CD8-positive, alpha-beta memory T cell (primary cell): ENCODE measurements around the gene ITGA3. TPM values are rescaled to one million over a fixed set of nuclear protein-coding genes. Genes with fewer than 3 reads are reported as not detected.
A peak's percentile ranks its signal among the peaks of the same experiment; 100 is the strongest.

Experiments
- CTCF ChIA-PET: fragments of 350-600 bp; sonication (Branson Sonifier 250); formaldehyde crosslinking; loops from one replicate; lab custom pipeline; 2021; ENCODE audit warnings: antibody characterized with exemption; lab: Charles Lee
- POLR2A ChIA-PET: fragments of 350-600 bp; sonication (Branson Sonifier 250); formaldehyde crosslinking; loops from one replicate; lab custom pipeline; 2021; ENCODE audit warnings: antibody characterized with exemption; lab: Charles Lee
- DNase-seq, 5 donors: peaks; one replicate each; pipeline versions ENCODE4 v3.0.0 to v3.0.0-alpha.2; 2020 to 2022; ENCODE audit warnings: mixed read lengths in 1 of 5
- H3K27ac ChIP-seq: one replicate; pipeline ENCODE4 v1.7.0; 2013; ENCODE audit warnings: low read depth, mild to moderate bottlenecking, low read length, moderate library complexity
- H3K27me3 ChIP-seq: 2 replicates; pipeline ENCODE4 v1.7.0; 2013; ENCODE audit warnings: low read length, mild to moderate bottlenecking; ENCODE audit not compliant: insufficient read depth, poor library complexity, severe bottlenecking
- H3K36me3 ChIP-seq: 2 replicates; pipeline ENCODE4 v1.7.0; 2013; ENCODE audit warnings: mild to moderate bottlenecking, low read length, moderate library complexity; ENCODE audit not compliant: insufficient read depth
- H3K4me1 ChIP-seq: 2 replicates; pipeline ENCODE4 v1.7.0; 2013; ENCODE audit warnings: mild to moderate bottlenecking, low read length, moderate library complexity; ENCODE audit not compliant: insufficient read depth
- H3K4me3 ChIP-seq: 2 replicates; pipeline ENCODE4 v1.7.0; 2013; ENCODE audit warnings: mild to moderate bottlenecking, low read length
- H3K9me3 ChIP-seq: 2 replicates; pipeline ENCODE4 v1.7.0; 2013; ENCODE audit warnings: mild to moderate bottlenecking, low read length
- H3K27ac Mint-ChIP-seq, 8 donors: one replicate each; pipeline ENCODE4 v1.8.0; 2020 to 2021; ENCODE audit warnings: mixed read lengths in 8 of 8, mild to moderate bottlenecking in 6 of 8, inconsistent platforms in 3 of 8, moderate library complexity in 3 of 8
- H3K27me3 Mint-ChIP-seq, 2 donors: one replicate each; pipeline ENCODE4 v1.8.0; 2020 to 2021; ENCODE audit warnings: mixed read lengths in 2 of 2, mild to moderate bottlenecking in 1 of 2, moderate library complexity in 1 of 2
- H3K36me3 Mint-ChIP-seq, 3 donors: one replicate each; pipeline ENCODE4 v1.8.0; 2020 to 2021; ENCODE audit warnings: mixed read lengths in 3 of 3, inconsistent platforms in 1 of 3, mild to moderate bottlenecking in 1 of 3
- H3K4me1 Mint-ChIP-seq, 3 donors: one replicate each; pipeline ENCODE4 v1.8.0; 2020 to 2021; ENCODE audit warnings: mixed read lengths in 3 of 3, inconsistent platforms in 1 of 3, mild to moderate bottlenecking in 1 of 3
- H3K4me3 Mint-ChIP-seq, 7 donors: one replicate each; pipeline ENCODE4 v1.8.0; 2020 to 2021; ENCODE audit warnings: mixed read lengths in 7 of 7, mild to moderate bottlenecking in 6 of 7, moderate library complexity in 4 of 7, inconsistent platforms in 2 of 7
- H3K9me3 Mint-ChIP-seq, 5 donors: one replicate each; pipeline ENCODE4 v1.8.0; 2020 to 2022; ENCODE audit warnings: mixed read lengths in 5 of 5, mild to moderate bottlenecking in 3 of 5, moderate library complexity in 2 of 5, inconsistent platforms in 1 of 5
- polyA plus RNA-seq: library from polyadenylated mRNA; unstranded; fragments of 300-500 nt; fragmentation: Illumina TruSeq; gene quantifications from one replicate; pipeline ENCODE4 v1.2.3, GENCODE V29; 2021
- total RNA-seq, 2 experiments: library from RNA; stranded (reverse); gene quantifications; one replicate each; pipeline ENCODE4 v1.2.3, GENCODE V29; 2021

ITGA3 gene
- total and polyA plus RNA-seq, 3 experiments from 2014 or later = 2.7 to 12.5 (median 11.8) TPM

GRCh38 chr17:50045154-50045553, 10.8 kb upstream of the ITGA3 start:
- no peak overlapping the region for H3K4me3 ChIP-seq
- Mint-ChIP-seq H3K27ac (no peak overlapping the region), H3K4me1 (no peaks in the 10 kb centered on the region), H3K9me3 (no peaks in the 10 kb centered on the region), H3K36me3 (peaks cover 0 to 3% (median 2%) of the 10 kb centered on the region in 3 donors), H3K27me3 (peaks cover 14 to 34% of the 10 kb centered on the region in 2 donors), H3K4me3 (no peak overlapping the region)
- H3K4me1 ChIP-seq = no peaks in the 10 kb centered on the region
- no peak overlapping the region for H3K27ac ChIP-seq
- H3K36me3 ChIP-seq = no peaks in the 10 kb centered on the region
- no peaks in the 10 kb centered on the region for H3K27me3 ChIP-seq
- no peak for DNase-seq
- POLR2A ChIA-PET = no interaction called here
- H3K9me3 ChIP-seq = no peaks in the 10 kb centered on the region
- CTCF ChIA-PET = interaction anchor here (0.7 to 2.7 kb wide), 3 partner anchors 11 to 155 kb away, joined by 3 to 7 read pairs (median 4); partner anchors contain the start of gene ITGA3

GRCh38 chr17:50046179-50046578, 9.7 kb upstream of the ITGA3 start:
- Mint-ChIP-seq H3K9me3 (no peaks in the 10 kb centered on the region), H3K27me3 (peaks cover 10 to 34% of the 10 kb centered on the region in 2 donors), H3K4me3 (no peak overlapping the region), H3K27ac (no peak overlapping the region), H3K36me3 (peaks cover 0 to 3% (median 2%) of the 10 kb centered on the region in 3 donors), H3K4me1 (peaks cover 0 to 5% (median 2%) of the 10 kb centered on the region in 3 donors)
- Histone ChIP-seq H3K4me1 (no peaks in the 10 kb centered on the region), H3K4me3 (no peak overlapping the region), H3K27ac (no peak overlapping the region), H3K36me3 (no peaks in the 10 kb centered on the region), H3K9me3 (no peaks in the 10 kb centered on the region), H3K27me3 (no peaks in the 10 kb centered on the region)
- CTCF ChIA-PET = interaction anchor here (0.7 to 1.3 kb wide), 4 partner anchors 10 to 154 kb away, joined by 3 to 5 read pairs (median 4); partner anchors contain the start of gene ITGA3
- POLR2A ChIA-PET = no interaction called here
- no peak for DNase-seq

- H3K36me3 Mint-ChIP-seq = peaks cover 0 to 3% (median 2%) of the 10 kb centered on the region in 3 donors
- H3K27ac ChIP-seq = no peak overlapping the region
- no peak overlapping the region for H3K4me3 Mint-ChIP-seq
- no peaks in the 10 kb centered on the region for H3K36me3 ChIP-seq
- ChIA-PET POLR2A (no interaction called here), CTCF (interaction anchor here (0.9 to 1.3 kb wide), 3 partner anchors 9 to 47 kb away, joined by 3 to 5 read pairs (median 4); partner anchors contain the start of gene ITGA3)
- H3K4me3 ChIP-seq = no peak overlapping the region
- H3K9me3 Mint-ChIP-seq = no peaks in the 10 kb centered on the region
- H3K4me1 Mint-ChIP-seq = peaks cover 0 to 9% (median 3%) of the 10 kb centered on the region in 3 donors
- no peaks in the 10 kb centered on the region for H3K4me1 ChIP-seq
- H3K27me3 ChIP-seq = no peaks in the 10 kb centered on the region
- no peak for DNase-seq
- no peak overlapping the region for H3K27ac Mint-ChIP-seq
- peaks cover 10 to 34% of the 10 kb centered on the region in 2 donors for H3K27me3 Mint-ChIP-seq
- no peaks in the 10 kb centered on the region for H3K9me3 ChIP-seq
These were observed 9.2 kb upstream of the ITGA3 start for GRCh38 chr17:50046667-50047066.

- no peaks in the 10 kb centered on the region for H3K9me3 ChIP-seq
- no peak overlapping the region for H3K4me3 ChIP-seq
- Mint-ChIP-seq H3K9me3 (no peaks in the 10 kb centered on the region), H3K36me3 (peaks cover 0 to 3% (median 2%) of the 10 kb centered on the region in 3 donors), H3K4me1 (peaks cover 0 to 9% (median 3%) of the 10 kb centered on the region in 3 donors), H3K27me3 (peaks cover 8 to 30% of the 10 kb centered on the region in 2 donors), H3K4me3 (no peak overlapping the region), H3K27ac (no peak overlapping the region)
- no peaks in the 10 kb centered on the region for H3K4me1 ChIP-seq
- no peaks in the 10 kb centered on the region for H3K36me3 ChIP-seq
- CTCF ChIA-PET = interaction anchor here (1.0 to 1.3 kb wide), 2 partner anchors 9 to 47 kb away, joined by 3 to 5 read pairs; partner anchors contain the start of gene ITGA3
- POLR2A ChIA-PET = no interaction called here
- no peak overlapping the region for H3K27ac ChIP-seq
- DNase-seq = no peak
- no peaks in the 10 kb centered on the region for H3K27me3 ChIP-seq
These were observed 8.8 kb upstream of the ITGA3 start for GRCh38 chr17:50047083-50047482.

- peaks cover 8 to 29% of the 10 kb centered on the region in 2 donors for H3K27me3 Mint-ChIP-seq
- no peaks in the 10 kb centered on the region for H3K9me3 Mint-ChIP-seq
- no peak for DNase-seq
- Histone ChIP-seq H3K4me1 (no peaks in the 10 kb centered on the region), H3K4me3 (no peak overlapping the region), H3K27ac (no peak overlapping the region), H3K36me3 (no peaks in the 10 kb centered on the region), H3K9me3 (no peaks in the 10 kb centered on the region), H3K27me3 (no peaks in the 10 kb centered on the region)
- POLR2A ChIA-PET = no interaction called here
- H3K27ac Mint-ChIP-seq = no peak overlapping the region
- H3K4me3 Mint-ChIP-seq = peak overlapping the region in 1 of 7 donors; percentile 9
- peaks cover 0 to 3% (median 2%) of the 10 kb centered on the region in 3 donors for H3K36me3 Mint-ChIP-seq
- CTCF ChIA-PET = interaction anchor here (1.3 kb wide), 1 partner anchor 46 kb away, joined by 3 read pairs; no protein-coding TSS in a partner anchor
- H3K4me1 Mint-ChIP-seq = peaks cover 0 to 9% (median 3%) of the 10 kb centered on the region in 3 donors
These were observed 8.3 kb upstream of the ITGA3 start for GRCh38 chr17:50047488-50048126.

- CTCF ChIA-PET = no interaction called here
- H3K4me3 Mint-ChIP-seq = peak overlapping the region in 1 of 7 donors; percentile 9
- Histone ChIP-seq H3K9me3 (no peaks in the 10 kb centered on the region), H3K27me3 (no peaks in the 10 kb centered on the region), H3K4me1 (no peaks in the 10 kb centered on the region), H3K36me3 (no peaks in the 10 kb centered on the region), H3K4me3 (no peak overlapping the region), H3K27ac (no peak overlapping the region)
- peaks cover 0 to 2% (median 0%) of the 10 kb centered on the region in 3 donors for H3K36me3 Mint-ChIP-seq
- peaks cover 8 to 23% of the 10 kb centered on the region in 2 donors for H3K27me3 Mint-ChIP-seq
- no peak for DNase-seq
- no peaks in the 10 kb centered on the region for H3K9me3 Mint-ChIP-seq
- POLR2A ChIA-PET = no interaction called here
- H3K27ac Mint-ChIP-seq = peak overlapping the region in 1 of 8 donors; percentile 80
- peaks cover 0 to 9% (median 3%) of the 10 kb centered on the region in 3 donors for H3K4me1 Mint-ChIP-seq
These were observed 7.7 kb upstream of the ITGA3 start for GRCh38 chr17:50048146-50048720.

GRCh38 chr17:50048988-50049387, 6.9 kb upstream of the ITGA3 start:
- H3K27me3 ChIP-seq = no peaks in the 10 kb centered on the region
- peak overlapping the region in 1 of 7 donors; percentile 2 for H3K4me3 Mint-ChIP-seq
- H3K36me3 ChIP-seq = no peaks in the 10 kb centered on the region
- H3K4me3 ChIP-seq = no peak overlapping the region
- H3K4me1 ChIP-seq = no peaks in the 10 kb centered on the region
- ChIA-PET POLR2A (no interaction called here), CTCF (no interaction called here)
- no peak overlapping the region for H3K27ac Mint-ChIP-seq
- peaks cover 8 to 19% of the 10 kb centered on the region in 2 donors for H3K27me3 Mint-ChIP-seq
- H3K4me1 Mint-ChIP-seq = peaks cover 0 to 9% (median 3%) of the 10 kb centered on the region in 3 donors
- no peaks in the 10 kb centered on the region for H3K9me3 Mint-ChIP-seq
- no peaks in the 10 kb centered on the region for H3K9me3 ChIP-seq
- H3K36me3 Mint-ChIP-seq = peaks cover 0 to 2% (median 0%) of the 10 kb centered on the region in 3 donors
- H3K27ac ChIP-seq = no peak overlapping the region
- no peak for DNase-seq

GRCh38 chr17:50049636-50050035, 6.3 kb upstream of the ITGA3 start:
- ChIA-PET POLR2A (no interaction called here), CTCF (no interaction called here)
- H3K27me3 ChIP-seq = no peaks in the 10 kb centered on the region
- H3K4me1 Mint-ChIP-seq = peaks cover 0 to 9% (median 3%) of the 10 kb centered on the region in 3 donors
- no peak overlapping the region for H3K4me3 Mint-ChIP-seq
- no peak overlapping the region for H3K27ac ChIP-seq
- DNase-seq = peak in 1 of 5 donors; percentile 18
- H3K27ac Mint-ChIP-seq = no peak overlapping the region
- no peaks in the 10 kb centered on the region for H3K36me3 ChIP-seq
- no peak overlapping the region for H3K4me3 ChIP-seq
- H3K9me3 ChIP-seq = no peaks in the 10 kb centered on the region
- no peaks in the 10 kb centered on the region for H3K9me3 Mint-ChIP-seq
- peaks cover 8 to 12% of the 10 kb centered on the region in 2 donors for H3K27me3 Mint-ChIP-seq
- peaks cover 0 to 2% (median 0%) of the 10 kb centered on the region in 3 donors for H3K36me3 Mint-ChIP-seq
- H3K4me1 ChIP-seq = no peaks in the 10 kb centered on the region
